PC-9 (cell line): ENCODE measurements around the gene FIBCD1. TPM values are rescaled to one million over a fixed set of nuclear protein-coding genes. Genes with fewer than 3 reads are reported as not detected.
A peak's percentile ranks its signal among the peaks of the same experiment; 100 is the strongest.

Experiments used
- BruUV-seq: library from RNA; stranded (reverse); fragments of 400-500 nt; replicated peaks from 2 replicates; lab custom pipeline; 2021; lab: Mats Ljungman, UMichigan
- CTCF ChIA-PET: fragments of 300-600 bp; sonication (Branson Sonifier 250); formaldehyde crosslinking; loops from one replicate; lab custom pipeline; 2022; ENCODE audit warnings: antibody characterized with exemption; lab: Charles Lee
- POLR2A ChIA-PET: fragments of 300-600 bp; sonication (Branson Sonifier 250); formaldehyde crosslinking; loops from one replicate; lab custom pipeline; 2022; ENCODE audit warnings: antibody characterized with exemption; ENCODE audit not compliant: unreplicated experiment; lab: Charles Lee
- DNase-seq, 2 experiments: peaks; one replicate each; pipeline versions ENCODE4 v3.0.0 to v3.0.0-alpha.2; 2015 to 2022; ENCODE audit warnings: mixed read lengths in 1 of 2
- H2AFZ ChIP-seq: fragments of 200-600 bp; sonication (generic); 2 replicates; pipeline ENCODE4 v1.8.1; 2017; ENCODE audit warnings: antibody characterized with exemption
- H3F3A ChIP-seq: fragments of 200-600 bp; sonication (generic); 2 replicates; pipeline ENCODE4 v1.8.1; 2017; ENCODE audit warnings: antibody characterized with exemption, mild to moderate bottlenecking, low read depth; ENCODE audit not compliant: insufficient read depth
- H3K27ac ChIP-seq: fragments of 200-600 bp; sonication (generic); 2 replicates; pipeline ENCODE4 v1.6.1; 2016; ENCODE audit warnings: mixed run types
- H3K27me3 ChIP-seq: fragments of 200-600 bp; sonication (generic); 2 replicates; pipeline ENCODE4 v1.6.1; 2016; ENCODE audit warnings: low read depth, mixed run types; ENCODE audit not compliant: insufficient read depth
- H3K36me3 ChIP-seq: fragments of 200-600 bp; sonication (generic); 2 replicates; pipeline ENCODE4 v1.6.1; 2016; ENCODE audit warnings: low read depth, mixed run types
- H3K4me1 ChIP-seq: fragments of 200-600 bp; sonication (generic); replicated peaks from 2 replicates; pipeline ENCODE4 v1.6.1; 2016; ENCODE audit warnings: mixed run types; ENCODE audit not compliant: insufficient read depth
- H3K4me2 ChIP-seq: fragments of 200-600 bp; sonication (generic); 2 replicates; pipeline ENCODE4 v1.6.1; 2017; ENCODE audit warnings: mixed run types
- H3K4me3 ChIP-seq: fragments of 200-600 bp; sonication (generic); 2 replicates; pipeline ENCODE4 v1.6.1; 2016; ENCODE audit warnings: mixed run types
- H3K79me2 ChIP-seq: fragments of 200-600 bp; sonication (generic); 2 replicates; pipeline ENCODE4 v1.6.1; 2017; ENCODE audit warnings: low read depth, mixed run types
- H3K9me2 ChIP-seq: fragments of 200-600 bp; sonication (generic); 2 replicates; pipeline ENCODE4 v1.8.1; 2017; ENCODE audit warnings: mild to moderate bottlenecking; ENCODE audit not compliant: insufficient read depth
- H3K9me3 ChIP-seq: fragments of 200-600 bp; sonication (generic); 2 replicates; pipeline ENCODE4 v1.8.1; 2016; ENCODE audit warnings: low read depth; ENCODE audit not compliant: insufficient read depth
- H4K20me1 ChIP-seq: fragments of 200-600 bp; sonication (generic); 2 replicates; pipeline ENCODE4 v1.8.1; 2017; ENCODE audit not compliant: insufficient read depth
- EZH2 ChIP-seq: fragments of 200-600 bp; sonication (generic); IDR thresholded peaks from 2 replicates; pipeline ENCODE4 v1.8.0; 2017; ENCODE audit warnings: antibody characterized with exemption, low read depth
- intact Hi-C: fragments of 100-400 bp; cut with micrococcal nuclease; formaldehyde crosslinking; loops from one replicate; pipeline ENCODE4 v1.10.0; 2022; ENCODE audit not compliant: unreplicated experiment
- total RNA-seq: library from RNA; stranded (reverse); gene quantifications from 2 replicates; pipeline ENCODE4 v1.2.3, GENCODE V29; 2021
- TF ChIP-seq, protein P1 (sequence below): fragments of 200-600 bp; sonication (generic); conservative IDR thresholded peaks from 2 replicates; pipeline ENCODE4 v1.6.1; 2017; ENCODE audit warnings: mixed run types, antibody characterized with exemption, mild to moderate bottlenecking, moderate library complexity

The FIBCD1 gene
- total RNA-seq, 1 experiment from 2014 or later = 2.7 TPM

DNA sequence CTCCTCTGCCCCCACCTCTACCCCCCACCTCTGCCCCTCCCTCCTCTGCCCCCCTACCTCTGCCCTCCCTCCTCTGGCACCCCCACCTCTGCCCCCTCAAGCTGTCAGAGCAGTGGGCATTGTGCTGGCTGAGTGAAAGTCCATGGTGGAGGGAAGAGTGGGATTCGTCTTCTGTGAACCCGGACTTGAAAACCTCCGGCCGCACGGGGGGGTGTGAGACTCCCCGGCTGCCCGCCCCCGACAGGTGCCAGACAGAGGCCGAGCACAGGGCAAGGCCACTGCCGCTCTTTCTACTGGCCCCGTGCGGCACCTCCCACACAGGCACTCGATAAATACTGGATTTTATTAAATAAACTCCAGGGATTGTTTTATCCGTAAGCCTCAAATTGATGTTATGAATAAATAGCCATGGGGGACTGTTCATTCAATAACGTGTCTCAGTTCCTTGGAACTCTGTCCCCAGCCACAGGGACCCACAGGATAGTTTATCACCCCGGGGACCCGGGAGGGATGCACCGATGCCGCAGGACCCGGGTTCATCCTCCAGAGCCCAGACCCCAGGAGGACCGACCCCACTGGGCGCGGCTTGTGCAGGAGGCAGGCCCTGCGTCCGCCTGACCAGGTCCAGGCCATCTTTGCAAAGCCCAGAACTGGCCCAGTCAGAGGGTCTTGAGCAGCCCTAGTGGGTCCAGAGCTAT, 39.8 kb downstream of the FIBCD1 start:
- Histone ChIP-seq H3K27ac (no peak overlapping the region), H3K27me3 (peaks cover 28% of the 10 kb centered on the region), H3K36me3 (no peaks in the 10 kb centered on the region), H2AFZ (no peak overlapping the region), H3K4me2 (no peak overlapping the region), H3K79me2 (no peaks in the 10 kb centered on the region), H3K4me3 (no peak overlapping the region), H3K9me2 (no peaks in the 10 kb centered on the region), H4K20me1 (no peaks in the 10 kb centered on the region), H3K4me1 (no peaks in the 10 kb centered on the region), H3K9me3 (no peaks in the 10 kb centered on the region), H3F3A (no peaks in the 10 kb centered on the region)
- no peak for DNase-seq
- ChIA-PET POLR2A (no interaction called here), CTCF (interaction anchor here (0.6 kb wide), 1 partner anchor 9 kb away, joined by 6 read pairs; no protein-coding TSS in a partner anchor)
- BruUV-seq = no TSS peak
- TF ChIP-seq, protein P1, sequence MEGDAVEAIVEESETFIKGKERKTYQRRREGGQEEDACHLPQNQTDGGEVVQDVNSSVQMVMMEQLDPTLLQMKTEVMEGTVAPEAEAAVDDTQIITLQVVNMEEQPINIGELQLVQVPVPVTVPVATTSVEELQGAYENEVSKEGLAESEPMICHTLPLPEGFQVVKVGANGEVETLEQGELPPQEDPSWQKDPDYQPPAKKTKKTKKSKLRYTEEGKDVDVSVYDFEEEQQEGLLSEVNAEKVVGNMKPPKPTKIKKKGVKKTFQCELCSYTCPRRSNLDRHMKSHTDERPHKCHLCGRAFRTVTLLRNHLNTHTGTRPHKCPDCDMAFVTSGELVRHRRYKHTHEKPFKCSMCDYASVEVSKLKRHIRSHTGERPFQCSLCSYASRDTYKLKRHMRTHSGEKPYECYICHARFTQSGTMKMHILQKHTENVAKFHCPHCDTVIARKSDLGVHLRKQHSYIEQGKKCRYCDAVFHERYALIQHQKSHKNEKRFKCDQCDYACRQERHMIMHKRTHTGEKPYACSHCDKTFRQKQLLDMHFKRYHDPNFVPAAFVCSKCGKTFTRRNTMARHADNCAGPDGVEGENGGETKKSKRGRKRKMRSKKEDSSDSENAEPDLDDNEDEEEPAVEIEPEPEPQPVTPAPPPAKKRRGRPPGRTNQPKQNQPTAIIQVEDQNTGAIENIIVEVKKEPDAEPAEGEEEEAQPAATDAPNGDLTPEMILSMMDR = no peak
- TF ChIP-seq EZH2 = no peak
- intact Hi-C loops = loop anchor here (5.0 kb wide), 1 partner anchor 38 kb away; the partner anchor contains the start of gene FIBCD1

DNA sequence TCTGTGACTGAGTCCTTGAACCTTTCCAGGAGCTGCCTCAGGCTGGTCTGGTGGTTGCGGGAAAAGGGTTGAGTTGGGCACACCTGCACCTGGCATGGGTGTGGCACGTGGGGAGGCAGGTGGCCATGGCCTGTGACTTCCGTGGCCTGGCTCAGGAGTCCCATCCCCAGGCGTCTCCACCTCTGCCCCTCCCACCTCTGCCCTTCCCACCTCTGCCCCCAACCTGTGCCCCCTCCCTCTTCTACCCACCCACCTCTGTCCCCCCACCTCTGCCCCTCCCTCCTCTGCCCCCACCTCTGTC, 40.5 kb downstream of the FIBCD1 start:
- Histone ChIP-seq H3K9me3 (no peaks in the 10 kb centered on the region), H3K4me2 (no peak overlapping the region), H3K36me3 (no peaks in the 10 kb centered on the region), H2AFZ (no peak overlapping the region), H3K27ac (no peak overlapping the region), H3K4me1 (no peaks in the 10 kb centered on the region), H3K4me3 (no peak overlapping the region), H3K27me3 (peaks cover 28% of the 10 kb centered on the region), H3K9me2 (no peaks in the 10 kb centered on the region), H3F3A (no peaks in the 10 kb centered on the region), H4K20me1 (no peaks in the 10 kb centered on the region), H3K79me2 (no peaks in the 10 kb centered on the region)
- DNase-seq = peak in 1 of 2 experiments; percentile 33
- CTCF ChIA-PET = no interaction called here
- intact Hi-C loops = loop anchor here (5.0 kb wide), 1 partner anchor 39 kb away; the partner anchor contains the start of gene FIBCD1
- POLR2A ChIA-PET = no interaction called here
- BruUV-seq = no TSS peak
- TF ChIP-seq, protein P1 = no peak
- TF ChIP-seq EZH2 = no peak

DNA sequence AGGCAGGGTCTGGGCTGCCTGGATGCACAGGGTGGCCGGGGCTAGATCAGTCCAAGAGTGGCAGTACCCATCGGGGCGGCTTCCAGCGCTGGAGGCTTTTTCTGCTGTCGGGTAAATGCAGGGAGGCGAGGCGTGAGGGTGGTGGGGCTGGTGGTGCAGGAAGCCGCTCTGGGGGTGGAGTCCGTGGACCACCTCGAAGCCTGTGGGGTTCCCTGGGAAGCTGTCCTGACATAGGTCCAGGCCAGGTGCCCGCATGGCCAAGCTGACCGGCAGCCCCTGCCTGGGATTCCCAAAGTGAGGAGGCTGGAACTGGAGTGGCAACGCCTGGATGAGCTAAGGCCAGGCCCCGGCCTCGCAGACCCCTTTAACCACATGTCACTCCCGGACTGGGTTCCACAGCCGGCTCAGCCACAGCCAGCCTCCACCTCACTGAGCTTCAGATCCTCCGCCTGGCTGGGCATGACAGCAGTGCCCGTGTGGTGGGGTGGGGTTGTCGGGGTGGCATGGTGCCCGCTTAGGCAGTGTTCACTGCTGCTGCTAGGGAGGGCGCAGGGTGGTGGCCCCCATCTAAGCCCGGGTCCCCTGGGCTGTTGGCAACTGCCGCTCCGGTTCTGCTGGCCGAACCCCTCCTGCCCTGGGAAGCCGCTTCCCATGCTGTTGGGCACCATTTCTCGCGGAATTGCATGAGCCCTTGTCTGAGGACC, 41.0 kb downstream of the FIBCD1 start:
- no peaks in the 10 kb centered on the region for H3K9me2 ChIP-seq
- ChIA-PET POLR2A (no interaction called here), CTCF (interaction anchor here (0.6 kb wide), 1 partner anchor 83 kb away, joined by 3 read pairs; no protein-coding TSS in a partner anchor)
- TF ChIP-seq, protein P1 = no peak
- no peak for TF ChIP-seq EZH2
- no peak overlapping the region for H3K4me2 ChIP-seq
- no peak for DNase-seq
- H2AFZ ChIP-seq = no peak overlapping the region
- H3K4me3 ChIP-seq = no peak overlapping the region
- intact Hi-C loops = loop anchor here (5.0 kb wide), 1 partner anchor 39 kb away; the partner anchor contains the start of gene FIBCD1
- no TSS peak for BruUV-seq
- H3K79me2 ChIP-seq = no peaks in the 10 kb centered on the region
- no peaks in the 10 kb centered on the region for H3K36me3 ChIP-seq
- H3F3A ChIP-seq = no peaks in the 10 kb centered on the region
- H3K27me3 ChIP-seq = peaks cover 28% of the 10 kb centered on the region
- H3K9me3 ChIP-seq = no peaks in the 10 kb centered on the region
- no peak overlapping the region for H3K27ac ChIP-seq
- H4K20me1 ChIP-seq = no peaks in the 10 kb centered on the region
- H3K4me1 ChIP-seq = no peaks in the 10 kb centered on the region
